Spleen (tissue), 7 donors: ENCODE measurements around the gene TGM4.

Source experiments
- POLR2A ChIP-seq, 3 donors: fragments of 450-650 bp; IDR thresholded peaks; one replicate each; pipeline ENCODE4 v1.5.1; 2017; ENCODE audit warnings: antibody characterized with exemption in 3 of 3, mild to moderate bottlenecking in 1 of 3
- POLR2AphosphoS5 ChIP-seq, 3 donors: sonication (generic); formaldehyde crosslinking; IDR thresholded peaks; one replicate each; pipeline ENCODE4 v1.5.1; 2017; ENCODE audit warnings: antibody characterized with exemption in 3 of 3
- TF ChIP-seq, protein P1 (sequence below), 11 experiments: fragments of 200-600 bp in 7 of 11; fragments of 450-650 bp in 4 of 11; sonication (generic) in 4 of 11; IDR thresholded peaks in 8 of 11; conservative IDR thresholded peaks in 3 of 11; 1 replicate in 7 of 11; 2 replicates in 4 of 11; pipeline versions ENCODE4 v1.4.0 to v1.8.0; 2016 to 2021; ENCODE audit warnings: antibody characterized with exemption in 11 of 11, inconsistent platforms in 4 of 11, mild to moderate bottlenecking in 1 of 11
- donor health status: DM: no; HTN: no; CAD: no; lungs with moderate emphysema.
- donor health status: DM: no; HTN: no; CAD: no.
- donor health status: DM: no; HTN: no; CAD: no.

DNA sequence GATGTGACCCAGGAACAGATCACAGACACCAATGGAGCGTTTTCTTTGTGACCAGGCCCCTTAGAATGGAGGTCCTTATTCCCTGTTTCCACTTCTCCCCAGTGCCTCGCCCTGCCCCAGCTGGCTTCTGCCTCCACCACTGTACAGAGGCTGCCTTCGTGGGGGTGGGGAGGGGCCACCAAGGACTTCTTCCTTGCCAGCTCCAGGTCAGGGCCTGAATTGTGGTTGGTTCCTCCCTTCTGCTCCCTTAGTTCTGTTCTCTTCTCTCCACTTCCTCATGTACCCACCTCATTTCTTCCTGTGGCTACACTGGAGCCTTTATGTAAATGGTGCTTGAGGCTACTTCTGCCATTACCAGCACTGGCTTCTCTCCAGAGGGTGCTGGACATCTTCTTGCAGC, 16.4 kb downstream of the TGM4 start:
- TF ChIP-seq, protein P1, sequence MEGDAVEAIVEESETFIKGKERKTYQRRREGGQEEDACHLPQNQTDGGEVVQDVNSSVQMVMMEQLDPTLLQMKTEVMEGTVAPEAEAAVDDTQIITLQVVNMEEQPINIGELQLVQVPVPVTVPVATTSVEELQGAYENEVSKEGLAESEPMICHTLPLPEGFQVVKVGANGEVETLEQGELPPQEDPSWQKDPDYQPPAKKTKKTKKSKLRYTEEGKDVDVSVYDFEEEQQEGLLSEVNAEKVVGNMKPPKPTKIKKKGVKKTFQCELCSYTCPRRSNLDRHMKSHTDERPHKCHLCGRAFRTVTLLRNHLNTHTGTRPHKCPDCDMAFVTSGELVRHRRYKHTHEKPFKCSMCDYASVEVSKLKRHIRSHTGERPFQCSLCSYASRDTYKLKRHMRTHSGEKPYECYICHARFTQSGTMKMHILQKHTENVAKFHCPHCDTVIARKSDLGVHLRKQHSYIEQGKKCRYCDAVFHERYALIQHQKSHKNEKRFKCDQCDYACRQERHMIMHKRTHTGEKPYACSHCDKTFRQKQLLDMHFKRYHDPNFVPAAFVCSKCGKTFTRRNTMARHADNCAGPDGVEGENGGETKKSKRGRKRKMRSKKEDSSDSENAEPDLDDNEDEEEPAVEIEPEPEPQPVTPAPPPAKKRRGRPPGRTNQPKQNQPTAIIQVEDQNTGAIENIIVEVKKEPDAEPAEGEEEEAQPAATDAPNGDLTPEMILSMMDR (IDR thresholded peaks at IDR 0.05 in 8 of 11, conservative IDR thresholded peaks at IDR 0.05 in 3 of 11) = no peak
- no peak for TF ChIP-seq POLR2A (IDR thresholded peaks at IDR 0.05)
- TF ChIP-seq POLR2AphosphoS5 (IDR thresholded peaks at IDR 0.05) = no peak
